Measurements from ENCODE around the gene GRPEL1. TPM values are rescaled to one million over a fixed set of nuclear protein-coding genes. Genes with fewer than 3 reads are reported as not detected.

GRPEL1 gene
- total and polyA plus RNA-seq, 9 of the 15 experiments (the other 6 are each of a cell fraction or from before 2014, with no cell fraction given), result 43.4 to 192 (median 86.6) TPM

GRCh38 chr4:7103031-7103606 is 35.3 kb upstream of the GRPEL1 start (continued):
- no peak for TF ChIP-seq ARID4B (CRISPR knock-in tag; IDR thresholded peaks at IDR 0.05)
- TF ChIP-seq, protein P1, sequence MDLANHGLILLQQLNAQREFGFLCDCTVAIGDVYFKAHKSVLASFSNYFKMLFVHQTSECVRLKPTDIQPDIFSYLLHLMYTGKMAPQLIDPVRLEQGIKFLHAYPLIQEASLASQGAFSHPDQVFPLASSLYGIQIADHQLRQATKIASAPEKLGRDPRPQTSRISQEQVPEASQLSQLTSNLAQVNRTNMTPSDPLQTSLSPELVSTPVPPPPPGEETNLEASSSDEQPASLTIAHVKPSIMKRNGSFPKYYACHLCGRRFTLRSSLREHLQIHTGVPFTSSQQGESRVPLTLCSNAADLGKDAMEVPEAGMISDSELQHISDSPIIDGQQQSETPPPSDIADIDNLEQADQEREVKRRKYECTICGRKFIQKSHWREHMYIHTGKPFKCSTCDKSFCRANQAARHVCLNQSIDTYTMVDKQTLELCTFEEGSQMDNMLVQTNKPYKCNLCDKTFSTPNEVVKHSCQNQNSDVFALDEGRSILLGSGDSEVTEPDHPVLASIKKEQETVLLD (IDR thresholded peaks at IDR 0.05), result no peak
- TF ChIP-seq MNT (conservative IDR thresholded peaks at IDR 0.05), result peak in 1 of 2 experiments; percentile 51; a peak in 2 of 4 replicates
- 0 out of 2 replicates have a peak, but pooled peaks have one; percentile 19 for TF ChIP-seq SMAD4 (CRISPR knock-in tag; conservative IDR thresholded peaks at IDR 0.05)
- TF ChIP-seq CREB1 (IDR thresholded peaks at IDR 0.05), result no peak
- TF ChIP-seq CREB1 (CRISPR knock-in tag; IDR thresholded peaks at IDR 0.05), result no peak
- peak in 1 of 2 experiments; percentile 19; a peak in 2 of 4 replicates for TF ChIP-seq RAD21 (CRISPR knock-in tag; conservative IDR thresholded peaks at IDR 0.05 in 1 of 2, IDR thresholded peaks at IDR 0.05 in 1 of 2)
- TF ChIP-seq YY1 (IDR thresholded peaks at IDR 0.05; ENCODE audit: borderline replicate concordance in 1 of 3, control insufficient read depth in 1 of 3, extremely low read depth in 1 of 3, insufficient read depth in 3 of 3, insufficient read length in 1 of 3, insufficient replicate concordance in 2 of 3, low read depth in 1 of 3, low read length in 2 of 3), result peak; percentile 31 to 91 (median 81)
- peak; percentile 90 for TF ChIP-seq KDM5B (IDR thresholded peaks at IDR 0.05; ENCODE audit: insufficient replicate concordance, low read depth, low read length)
- TF ChIP-seq MBD1 (CRISPR knock-in tag; IDR thresholded peaks at IDR 0.05), result no peak
- TF ChIP-seq ZNF133 (CRISPR knock-in tag; IDR thresholded peaks at IDR 0.05), result no peak
- TF ChIP-seq SAP30 (IDR thresholded peaks at IDR 0.05; ENCODE audit: borderline replicate concordance, insufficient read depth, low read depth, low read length, poor library complexity, severe bottlenecking), result peak; percentile 32
- TF ChIP-seq, protein P2, sequence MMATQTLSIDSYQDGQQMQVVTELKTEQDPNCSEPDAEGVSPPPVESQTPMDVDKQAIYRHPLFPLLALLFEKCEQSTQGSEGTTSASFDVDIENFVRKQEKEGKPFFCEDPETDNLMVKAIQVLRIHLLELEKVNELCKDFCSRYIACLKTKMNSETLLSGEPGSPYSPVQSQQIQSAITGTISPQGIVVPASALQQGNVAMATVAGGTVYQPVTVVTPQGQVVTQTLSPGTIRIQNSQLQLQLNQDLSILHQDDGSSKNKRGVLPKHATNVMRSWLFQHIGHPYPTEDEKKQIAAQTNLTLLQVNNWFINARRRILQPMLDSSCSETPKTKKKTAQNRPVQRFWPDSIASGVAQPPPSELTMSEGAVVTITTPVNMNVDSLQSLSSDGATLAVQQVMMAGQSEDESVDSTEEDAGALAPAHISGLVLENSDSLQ (IDR thresholded peaks at IDR 0.05), result peak; percentile 96
- no peak for TF ChIP-seq TARDBP (IDR thresholded peaks at IDR 0.05)
- TF ChIP-seq CXXC5 (CRISPR knock-in tag; IDR thresholded peaks at IDR 0.05), result peak; percentile 46; the same call in 1 of the 2 replicates

All from K562 (cell line).